GM23338 (cell line): Measurements from ENCODE around the gene CNTNAP2. TPM values are rescaled to one million over a fixed set of nuclear protein-coding genes. Genes with fewer than 3 reads are reported as not detected.

Experiments used
- ATAC-seq: fragments of 200-7000 bp; cut with Tn5 transposase; 3 replicates; pipeline ENCODE4 v1.9.1; 2020
- DNase-seq: peaks from one replicate; pipeline ENCODE4 v3.0.0-alpha.2; 2015; ENCODE audit warnings: low spot score
- H2AFZ ChIP-seq: fragments of 200-600 bp; sonication (generic); 2 replicates; pipeline ENCODE4 v1.8.0; 2016; ENCODE audit warnings: antibody characterized with exemption, mild to moderate bottlenecking, moderate library complexity
- H3F3A ChIP-seq: fragments of 200-600 bp; sonication (generic); replicated peaks from 2 replicates; pipeline ENCODE4 v1.8.0; 2017; ENCODE audit warnings: antibody characterized with exemption, mixed run types, low read depth
- H3K27ac ChIP-seq: fragments of 200-600 bp; sonication (generic); 2 replicates; pipeline ENCODE4 v1.6.1; 2016; ENCODE audit warnings: low read depth
- H3K27me3 ChIP-seq: fragments of 200-600 bp; sonication (generic); 2 replicates; pipeline ENCODE4 v1.8.0; 2016; ENCODE audit warnings: mild to moderate bottlenecking, mixed run types, moderate library complexity; ENCODE audit not compliant: insufficient read depth
- H3K36me3 ChIP-seq: fragments of 200-600 bp; sonication (generic); 2 replicates; pipeline ENCODE4 v1.8.0; 2016; ENCODE audit warnings: mild to moderate bottlenecking; ENCODE audit not compliant: insufficient read depth
- H3K4me1 ChIP-seq: fragments of 200-600 bp; sonication (generic); 2 replicates; pipeline ENCODE4 v1.8.0; 2016; ENCODE audit warnings: mild to moderate bottlenecking, moderate library complexity; ENCODE audit not compliant: insufficient read depth
- H3K4me2 ChIP-seq: fragments of 200-600 bp; sonication (generic); 2 replicates; pipeline ENCODE4 v1.7.1; 2017; ENCODE audit warnings: mixed run types
- H3K4me3 ChIP-seq: fragments of 200-600 bp; sonication (generic); 2 replicates; pipeline ENCODE4 v1.6.1; 2016; ENCODE audit warnings: mixed run types
- H3K79me2 ChIP-seq: fragments of 200-600 bp; sonication (generic); replicated peaks from 2 replicates; pipeline ENCODE4 v1.8.0; 2017; ENCODE audit warnings: mild to moderate bottlenecking; ENCODE audit not compliant: insufficient read depth
- H3K9me2 ChIP-seq: fragments of 200-600 bp; sonication (generic); 2 replicates; pipeline ENCODE4 v1.8.0; 2017; ENCODE audit not compliant: insufficient read depth
- H4K20me1 ChIP-seq: fragments of 200-600 bp; sonication (generic); replicated peaks from 2 replicates; pipeline ENCODE4 v1.8.0; 2017; ENCODE audit warnings: mild to moderate bottlenecking; ENCODE audit not compliant: insufficient read depth
- H3K27ac Mint-ChIP-seq: 2 replicates; pipeline ENCODE4 v1.8.0; 2020; ENCODE audit warnings: inconsistent platforms, mild to moderate bottlenecking, moderate library complexity, mixed read lengths
- H3K27me3 Mint-ChIP-seq: 3 replicates; pipeline ENCODE4 v1.8.0; 2022; ENCODE audit warnings: low read depth, mild to moderate bottlenecking, moderate library complexity, mixed read lengths, inconsistent platforms; ENCODE audit not compliant: insufficient read depth, poor library complexity
- H3K36me3 Mint-ChIP-seq: 3 replicates; pipeline ENCODE4 v1.8.0; 2021; ENCODE audit warnings: low read depth, mild to moderate bottlenecking, inconsistent platforms, moderate library complexity, mixed read lengths
- H3K4me1 Mint-ChIP-seq: 3 replicates; pipeline ENCODE4 v1.8.0; 2020; ENCODE audit warnings: mild to moderate bottlenecking, inconsistent platforms, mixed read lengths
- H3K4me3 Mint-ChIP-seq: 3 replicates; pipeline ENCODE4 v1.8.0; 2021; ENCODE audit warnings: moderate library complexity, mild to moderate bottlenecking, inconsistent platforms, mixed read lengths
- H3K9me3 Mint-ChIP-seq: 3 replicates; pipeline ENCODE4 v1.8.0; 2020; ENCODE audit warnings: moderate library complexity, mild to moderate bottlenecking, inconsistent platforms, mixed read lengths
- CREB1 ChIP-seq: fragments of 250-450 bp; sonication (Bioruptor Pico); IDR thresholded peaks from 2 replicates; pipeline ENCODE4 v1.5.0; 2020; ENCODE audit warnings: low read depth, mild to moderate bottlenecking, moderate library complexity
- CTCF ChIP-seq, 2 experiments: fragments of 200-600 bp in 1 of 2; sonication (generic) in 1 of 2; conservative IDR thresholded peaks; 2 replicates each; pipeline versions ENCODE4 v1.5.1 to v1.6.1; 2016 to 2017; ENCODE audit warnings: antibody characterized with exemption in 2 of 2, low read depth in 2 of 2, mild to moderate bottlenecking in 2 of 2, moderate library complexity in 1 of 2
- ETS1 ChIP-seq: IDR thresholded peaks from 2 replicates; pipeline ENCODE4 v1.6.1; 2016; ENCODE audit warnings: antibody characterized with exemption
- EZH2 ChIP-seq: fragments of 200-600 bp; sonication (generic); IDR thresholded peaks from one replicate; pipeline ENCODE4 v1.8.0; 2017; ENCODE audit warnings: antibody characterized with exemption, mild to moderate bottlenecking, low read depth; ENCODE audit not compliant: unreplicated experiment
- EZH2phosphoT487 ChIP-seq: fragments of 200-600 bp; sonication (generic); IDR thresholded peaks from one replicate; pipeline ENCODE4 v1.8.1; 2018; ENCODE audit warnings: antibody characterized with exemption; ENCODE audit not compliant: unreplicated experiment
- JUNB ChIP-seq: IDR thresholded peaks from one replicate; pipeline ENCODE4 v1.6.1; 2016; ENCODE audit warnings: antibody characterized with exemption; ENCODE audit not compliant: unreplicated experiment
- NANOG ChIP-seq: IDR thresholded peaks from 2 replicates; pipeline ENCODE4 v1.6.1; 2016; ENCODE audit warnings: antibody characterized with exemption, borderline replicate concordance
- POLR2AphosphoS5 ChIP-seq: IDR thresholded peaks from 2 replicates; pipeline ENCODE4 v1.6.1; 2016; ENCODE audit warnings: antibody characterized with exemption, low read depth
- REST ChIP-seq: IDR thresholded peaks from one replicate; pipeline ENCODE4 v1.6.1; 2018; ENCODE audit warnings: antibody characterized with exemption; ENCODE audit not compliant: unreplicated experiment
- STAT1 ChIP-seq: IDR thresholded peaks from one replicate; pipeline ENCODE4 v1.6.1; 2016; ENCODE audit warnings: antibody characterized with exemption; ENCODE audit not compliant: unreplicated experiment
- ZNF114 ChIP-seq: fragments of 250-450 bp; sonication (Bioruptor Pico); IDR thresholded peaks from 2 replicates; pipeline ENCODE4 v1.5.0; 2020; ENCODE audit warnings: mild to moderate bottlenecking, moderate library complexity
- ZNF331 ChIP-seq: fragments of 250-450 bp; sonication (Bioruptor Pico); IDR thresholded peaks from 2 replicates; pipeline ENCODE4 v1.5.0; 2020; ENCODE audit warnings: low read depth, mild to moderate bottlenecking, moderate library complexity
- ZNF462 ChIP-seq: fragments of 250-450 bp; sonication (Bioruptor Pico); IDR thresholded peaks from 2 replicates; pipeline ENCODE4 v1.5.0; 2020; ENCODE audit warnings: mild to moderate bottlenecking, moderate library complexity
- polyA plus RNA-seq: library from polyadenylated mRNA; unstranded; fragments of >200 nt; fragmentation: Nextera tagmentation; extraction: Ambion mirVana; gene quantifications from 2 replicates; pipeline ENCODE4 v1.2.1, GENCODE V29; 2016
- total RNA-seq: library from RNA; depleted of rRNA; stranded (reverse); fragments of >200 nt; shearing (Covaris generic); gene quantifications from 2 replicates; pipeline ENCODE4 v1.2.3, GENCODE V29; 2014

CNTNAP2 gene
- total and polyA plus RNA-seq, 2 experiments from 2014 or later = 38.2 to 61.3 TPM

- Mint-ChIP-seq H3K4me1 (peaks cover 12% of the 10 kb centered on the region), H3K36me3 (peaks cover 9% of the 10 kb centered on the region; the same call in 2 of the 3 replicates), H3K27me3 (peaks cover 2% of the 10 kb centered on the region), H3K4me3 (no peak overlapping the region), H3K9me3 (no peaks in the 10 kb centered on the region), H3K27ac (no peak overlapping the region)
- Histone ChIP-seq H3K4me1 (peaks cover 3% of the 10 kb centered on the region; the same call in 1 of the 2 replicates), H3K36me3 (peaks cover 4% of the 10 kb centered on the region), H3K9me2 (no peaks in the 10 kb centered on the region), H3K4me3 (no peak overlapping the region), H3K27ac (no peak overlapping the region), H3K27me3 (no peaks in the 10 kb centered on the region), H3K4me2 (no peak overlapping the region), H2AFZ (no peak overlapping the region), H3F3A (no peaks in the 10 kb centered on the region), H4K20me1 (no peaks in the 10 kb centered on the region), H3K79me2 (no peaks in the 10 kb centered on the region)
- TF ChIP-seq REST = no peak
- TF ChIP-seq STAT1 = no peak
- TF ChIP-seq POLR2AphosphoS5 = no peak
- no peak for TF ChIP-seq ZNF462 (CRISPR knock-in tag)
- TF ChIP-seq EZH2phosphoT487 = no peak
- no peak for TF ChIP-seq NANOG
- TF ChIP-seq ETS1 = no peak
- TF ChIP-seq CTCF (conservative IDR thresholded peaks at IDR 0.05; ENCODE audit: low read depth in 2 of 2) = no peak
- no peak for TF ChIP-seq ZNF331
- TF ChIP-seq ZNF114 (CRISPR knock-in tag) = no peak
- no peak for TF ChIP-seq EZH2
- no peak for TF ChIP-seq JUNB
- no peak for TF ChIP-seq CREB1 (CRISPR knock-in tag)
- ATAC-seq (no peak), DNase-seq (no peak)
Measured at GRCh38 chr7:148412691-148413090, 2296.1 kb downstream of the CNTNAP2 start.
